GM06990 (cell line): ENCODE measurements around the gene MEOX2.

Experiments
- DNase-seq: peaks from one replicate; pipeline ENCODE4 v3.0.0-alpha.2; 2011; ENCODE audit not compliant: insufficient read length; ENCODE audit errors: extremely low read depth
- H3K27me3 ChIP-seq: replicated peaks from 2 replicates; pipeline ENCODE4 v1.6.0; 2011; ENCODE audit warnings: low read length; ENCODE audit not compliant: control insufficient read depth, insufficient read depth
- H3K36me3 ChIP-seq: 2 replicates; pipeline ENCODE4 v1.5.1; 2011; ENCODE audit warnings: low read length; ENCODE audit not compliant: control insufficient read depth, insufficient read depth
- H3K4me3 ChIP-seq: replicated peaks from 2 replicates; pipeline ENCODE4 v1.5.1; 2011; ENCODE audit warnings: low read depth, mild to moderate bottlenecking, control low read depth, low read length
- TF ChIP-seq, protein P1 (sequence below): IDR thresholded peaks from 2 replicates; pipeline ENCODE4 v1.5.1; 2011; ENCODE audit warnings: low read length, control low read depth, mild to moderate bottlenecking, inconsistent platforms; ENCODE audit not compliant: insufficient read depth, poor library complexity, severe bottlenecking

MEOX2 gene

GRCh38 chr7:15600298-15600697 is 86.2 kb downstream of the MEOX2 start:
- Histone ChIP-seq H3K36me3 (no peaks in the 10 kb centered on the region), H3K4me3 (no peak overlapping the region), H3K27me3 (no peaks in the 10 kb centered on the region)
- TF ChIP-seq, protein P1, sequence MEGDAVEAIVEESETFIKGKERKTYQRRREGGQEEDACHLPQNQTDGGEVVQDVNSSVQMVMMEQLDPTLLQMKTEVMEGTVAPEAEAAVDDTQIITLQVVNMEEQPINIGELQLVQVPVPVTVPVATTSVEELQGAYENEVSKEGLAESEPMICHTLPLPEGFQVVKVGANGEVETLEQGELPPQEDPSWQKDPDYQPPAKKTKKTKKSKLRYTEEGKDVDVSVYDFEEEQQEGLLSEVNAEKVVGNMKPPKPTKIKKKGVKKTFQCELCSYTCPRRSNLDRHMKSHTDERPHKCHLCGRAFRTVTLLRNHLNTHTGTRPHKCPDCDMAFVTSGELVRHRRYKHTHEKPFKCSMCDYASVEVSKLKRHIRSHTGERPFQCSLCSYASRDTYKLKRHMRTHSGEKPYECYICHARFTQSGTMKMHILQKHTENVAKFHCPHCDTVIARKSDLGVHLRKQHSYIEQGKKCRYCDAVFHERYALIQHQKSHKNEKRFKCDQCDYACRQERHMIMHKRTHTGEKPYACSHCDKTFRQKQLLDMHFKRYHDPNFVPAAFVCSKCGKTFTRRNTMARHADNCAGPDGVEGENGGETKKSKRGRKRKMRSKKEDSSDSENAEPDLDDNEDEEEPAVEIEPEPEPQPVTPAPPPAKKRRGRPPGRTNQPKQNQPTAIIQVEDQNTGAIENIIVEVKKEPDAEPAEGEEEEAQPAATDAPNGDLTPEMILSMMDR = no peak
- no peak for DNase-seq

DNA sequence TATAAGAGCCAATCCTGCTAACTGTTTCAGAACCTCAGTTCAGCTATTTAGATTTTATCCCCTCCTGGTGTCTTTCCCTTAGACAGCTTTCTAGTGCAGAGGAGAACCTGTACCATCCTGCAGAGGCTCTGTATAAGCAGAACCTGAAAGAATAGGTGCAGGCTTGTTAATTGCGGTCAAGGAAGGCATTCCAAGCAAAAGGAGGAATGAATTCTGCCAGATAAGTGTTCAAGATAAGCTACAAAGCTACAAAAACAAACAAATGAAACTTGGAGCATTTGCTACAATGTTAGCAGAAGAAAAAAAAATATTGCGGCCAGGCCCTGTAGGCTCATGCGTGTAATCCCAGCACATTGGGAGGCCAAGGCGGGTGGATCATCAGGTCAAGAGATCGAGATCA is 92.0 kb downstream of the MEOX2 start:
- TF ChIP-seq, protein P1 = no peak

DNA sequence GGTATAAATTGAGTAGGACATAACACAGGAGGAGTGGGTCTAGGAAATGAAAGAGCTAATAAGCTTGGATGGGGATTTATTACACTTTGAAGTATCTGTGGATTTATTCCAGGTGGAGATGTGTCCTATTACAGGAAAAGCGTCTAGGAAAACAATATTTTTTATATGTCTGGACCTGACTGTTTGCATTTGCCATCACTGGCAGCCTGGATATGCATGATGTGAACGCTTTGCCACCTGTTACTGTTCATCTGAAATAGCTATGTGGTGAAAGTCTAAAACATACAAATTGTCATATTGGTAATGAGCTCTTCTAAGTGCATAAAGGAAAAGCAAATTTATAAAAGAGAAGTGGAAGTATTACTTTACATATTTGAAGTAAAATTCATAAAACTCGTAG is 93.1 kb downstream of the MEOX2 start:
- DNase-seq = no peak
- no peaks in the 10 kb centered on the region for H3K36me3 ChIP-seq
- TF ChIP-seq, protein P1 = no peak
- no peak overlapping the region for H3K4me3 ChIP-seq
- H3K27me3 ChIP-seq = no peaks in the 10 kb centered on the region

More for the DNA sequence above, 92.0 kb downstream of the MEOX2 start:
- Histone ChIP-seq H3K36me3 (no peaks in the 10 kb centered on the region), H3K4me3 (no peak overlapping the region), H3K27me3 (no peaks in the 10 kb centered on the region)
- no peak for DNase-seq

GRCh38 chr7:15586266-15586665 is 100.2 kb downstream of the MEOX2 start:
- H3K4me3 ChIP-seq = no peak overlapping the region
- no peaks in the 10 kb centered on the region for H3K36me3 ChIP-seq
- no peaks in the 10 kb centered on the region for H3K27me3 ChIP-seq
- no peak for DNase-seq
- TF ChIP-seq, protein P1 = no peak

DNA sequence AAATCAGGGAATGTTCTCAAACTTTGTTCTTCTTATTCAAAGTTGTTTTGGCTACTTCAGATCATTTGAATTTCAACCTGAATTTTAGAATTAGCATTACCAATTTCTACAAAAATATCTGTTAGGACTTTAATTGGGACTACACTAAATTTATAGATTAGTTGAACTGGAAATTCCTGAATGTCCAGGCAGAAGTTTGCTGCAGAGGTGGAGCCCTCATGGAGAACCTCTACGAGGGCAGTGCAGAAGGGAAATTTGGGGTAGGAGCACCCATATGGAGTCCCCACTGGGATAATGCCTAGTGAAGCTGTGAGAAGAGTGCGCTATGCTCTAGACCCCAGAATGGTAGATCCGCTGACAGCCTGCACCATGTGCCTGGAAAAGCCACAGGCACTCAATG is 101.9 kb downstream of the MEOX2 start:
- TF ChIP-seq, protein P1 = no peak
- DNase-seq = no peak
- Histone ChIP-seq H3K4me3 (no peak overlapping the region), H3K36me3 (no peaks in the 10 kb centered on the region), H3K27me3 (no peaks in the 10 kb centered on the region)

- Histone ChIP-seq H3K4me3 (no peak overlapping the region), H3K36me3 (no peaks in the 10 kb centered on the region), H3K27me3 (no peaks in the 10 kb centered on the region)
- TF ChIP-seq, protein P1 = no peak
- no peak for DNase-seq
Observed at GRCh38 chr7:15582773-15583172, 103.7 kb downstream of the MEOX2 start.
